Vagina (tissue), 2 donors: ENCODE measurements around the gene MLYCD. TPM values are rescaled to one million over a fixed set of nuclear protein-coding genes. Genes with fewer than 3 reads are reported as not detected.

Experiments used
- DNase-seq, 2 donors: peaks; one replicate each; pipeline ENCODE4 v3.0.0-alpha.2; 2017; ENCODE audit errors: extremely low spot score in 2 of 2
- H3K27ac ChIP-seq: fragments of 200-600 bp; sonication (generic); one replicate; pipeline ENCODE4 v1.5.1; 2019
- H3K27me3 ChIP-seq: fragments of 200-600 bp; sonication (generic); one replicate; pipeline ENCODE4 v1.5.1; 2019
- H3K36me3 ChIP-seq, 2 donors: fragments of 200-600 bp; sonication (generic); one replicate each; pipeline ENCODE4 v1.5.1; 2017 to 2019
- H3K4me1 ChIP-seq: fragments of 200-600 bp; sonication (generic); one replicate; pipeline ENCODE4 v1.5.1; 2019
- H3K4me3 ChIP-seq, 2 donors: fragments of 200-600 bp; sonication (generic); 1 replicate in 1 of 2; 2 replicates in 1 of 2; pipeline ENCODE4 v1.5.1; 2016 to 2019
- H3K9me3 ChIP-seq: fragments of 200-600 bp; sonication (generic); one replicate; pipeline ENCODE4 v1.5.1; 2019
- CTCF ChIP-seq, 3 experiments: fragments of 450-650 bp in 2 of 3; fragments of 200-600 bp in 1 of 3; sonication (generic) in 1 of 3; IDR thresholded peaks; one replicate each; pipeline ENCODE4 v1.5.1; 2017 to 2019; ENCODE audit warnings: antibody characterized with exemption in 3 of 3, mild to moderate bottlenecking in 2 of 3, moderate library complexity in 2 of 3
- POLR2A ChIP-seq, 2 donors: fragments of 450-650 bp; IDR thresholded peaks; one replicate each; pipeline ENCODE4 v1.6.1; 2017; ENCODE audit warnings: antibody characterized with exemption in 2 of 2, mild to moderate bottlenecking in 2 of 2, moderate library complexity in 2 of 2
- POLR2AphosphoS5 ChIP-seq, 2 donors: sonication (generic); formaldehyde crosslinking; IDR thresholded peaks; one replicate each; pipeline ENCODE4 v1.9.0; 2017; ENCODE audit warnings: antibody characterized with exemption in 2 of 2, mild to moderate bottlenecking in 2 of 2, low read depth in 1 of 2; ENCODE audit not compliant: insufficient read depth in 1 of 2
- intact Hi-C: fragments of 100-400 bp; cut with DNase I; formaldehyde crosslinking; loops from one replicate; pipeline ENCODE4 v1.15.1; 2023
- total RNA-seq: library from RNA; depleted of rRNA; stranded (reverse); fragments of >200 nt; gene quantifications from one replicate; pipeline ENCODE4 v1.2.3, GENCODE V29; 2016

Gene MLYCD
- total RNA-seq, 1 donor from 2014 or later, result 8.8 TPM

GRCh38 chr16:83915081-83915480 is 16.2 kb downstream of the MLYCD start:
- no peak overlapping the region for H3K4me3 ChIP-seq
- TF ChIP-seq CTCF (IDR thresholded peaks at IDR 0.05) (no peak), POLR2AphosphoS5 (IDR thresholded peaks at IDR 0.05; ENCODE audit: insufficient read depth in 1 of 2, low read depth in 1 of 2) (no peak), POLR2A (IDR thresholded peaks at IDR 0.05) (no peak)
- peaks cover 0 to 63% of the 10 kb centered on the region in 2 donors for H3K36me3 ChIP-seq

GRCh38 chr16:83915491-83915890 is 16.6 kb downstream of the MLYCD start:
- H3K4me3 ChIP-seq, result no peak overlapping the region
- no peaks in the 10 kb centered on the region for H3K27me3 ChIP-seq
- intact Hi-C loops, result no loop called here
- no peak for DNase-seq
- H3K9me3 ChIP-seq, result no peaks in the 10 kb centered on the region
- H3K27ac ChIP-seq, result no peak overlapping the region
- TF ChIP-seq POLR2A (IDR thresholded peaks at IDR 0.05) (no peak), CTCF (IDR thresholded peaks at IDR 0.05) (no peak), POLR2AphosphoS5 (IDR thresholded peaks at IDR 0.05; ENCODE audit: insufficient read depth in 1 of 2, low read depth in 1 of 2) (no peak)
- H3K4me1 ChIP-seq, result no peaks in the 10 kb centered on the region
- H3K36me3 ChIP-seq, result peaks cover 0 to 65% of the 10 kb centered on the region in 2 donors

More at GRCh38 chr16:83915081-83915480, 16.2 kb downstream of the MLYCD start:
- H3K27ac ChIP-seq, result no peak overlapping the region
- intact Hi-C loops, result no loop called here
- no peaks in the 10 kb centered on the region for H3K27me3 ChIP-seq
- no peaks in the 10 kb centered on the region for H3K4me1 ChIP-seq
- H3K9me3 ChIP-seq, result no peaks in the 10 kb centered on the region
- no peak for DNase-seq

- no peaks in the 10 kb centered on the region for H3K27me3 ChIP-seq
- H3K36me3 ChIP-seq, result peaks cover 0 to 54% of the 10 kb centered on the region in 2 donors
- H3K27ac ChIP-seq, result no peak overlapping the region
- intact Hi-C loops, result no loop called here
- no peak overlapping the region for H3K4me3 ChIP-seq
- no peak for TF ChIP-seq POLR2AphosphoS5 (IDR thresholded peaks at IDR 0.05; ENCODE audit: insufficient read depth in 1 of 2, low read depth in 1 of 2)
- no peak for TF ChIP-seq POLR2A (IDR thresholded peaks at IDR 0.05)
- no peak for TF ChIP-seq CTCF (IDR thresholded peaks at IDR 0.05)
- H3K9me3 ChIP-seq, result no peaks in the 10 kb centered on the region
- H3K4me1 ChIP-seq, result no peaks in the 10 kb centered on the region
- DNase-seq, result no peak
Observed at GRCh38 chr16:83917152-83918120, 18.5 kb downstream of the MLYCD start.

- H3K9me3 ChIP-seq, result no peaks in the 10 kb centered on the region
- TF ChIP-seq POLR2A (IDR thresholded peaks at IDR 0.05) (no peak), CTCF (IDR thresholded peaks at IDR 0.05) (no peak), POLR2AphosphoS5 (IDR thresholded peaks at IDR 0.05; ENCODE audit: insufficient read depth in 1 of 2, low read depth in 1 of 2) (no peak)
- H3K27me3 ChIP-seq, result no peaks in the 10 kb centered on the region
- peaks cover 0 to 32% of the 10 kb centered on the region in 2 donors for H3K36me3 ChIP-seq
- H3K27ac ChIP-seq, result no peak overlapping the region
- no peak for DNase-seq
- no peaks in the 10 kb centered on the region for H3K4me1 ChIP-seq
- H3K4me3 ChIP-seq, result no peak overlapping the region
- intact Hi-C loops, result no loop called here
Observed at GRCh38 chr16:83920894-83921491, 22.1 kb downstream of the MLYCD start.
